GM12878 (cell line): ENCODE measurements around the gene VCX. TPM values are rescaled to one million over a fixed set of nuclear protein-coding genes. Genes with fewer than 3 reads are reported as not detected.

Source experiments
- ATAC-seq: fragments of 200-7000 bp; cut with Tn5 transposase; 3 replicates; pipeline ENCODE4 v1.9.1; 2020; ENCODE audit warnings: mild to moderate bottlenecking, moderate library complexity
- BruUV-seq: library from RNA; stranded (reverse); fragments of 400-500 nt; replicated peaks from 2 replicates; lab custom pipeline; 2021; lab: Mats Ljungman, UMichigan
- CTCF ChIA-PET: fragments of 300-600 bp; sonication (Branson Sonifier 250); formaldehyde crosslinking; extraction: SDS; loops from one replicate; lab custom pipeline; 2021; ENCODE audit warnings: inconsistent platforms; lab: Yijun Ruan, JAX
- POLR2A ChIA-PET: fragments of 350-600 bp; formaldehyde crosslinking; extraction: SDS; loops from one replicate; lab custom pipeline; 2021; ENCODE audit warnings: inconsistent platforms; lab: Charles Lee
- RAD21 ChIA-PET: fragments of 300-600 bp; sonication (Branson Sonifier 250); formaldehyde crosslinking; loops from one replicate; lab custom pipeline; 2023; ENCODE audit warnings: antibody characterized with exemption; ENCODE audit not compliant: unreplicated experiment; lab: Charles Lee
- SMC1A ChIA-PET: fragments of 300-600 bp; sonication (Branson Sonifier 250); formaldehyde crosslinking; loops from one replicate; lab custom pipeline; 2023; ENCODE audit not compliant: unreplicated experiment, uncharacterized antibody; lab: Charles Lee
- DNase-seq: peaks from one replicate; pipeline ENCODE4 v3.0.0-alpha.2; 2011; ENCODE audit warnings: low read depth, low spot score
- FAIRE-seq: peaks from 3 replicates; lab custom pipeline; 2011; peaks lifted over from hg19 to GRCh38; lab: Jason Lieb, UNC
- H2AFZ ChIP-seq: 2 replicates; pipeline ENCODE4 v1.6.0; 2011; ENCODE audit warnings: low read depth, low read length, control low read depth; ENCODE audit not compliant: control insufficient read depth
- H3K27ac ChIP-seq: 2 replicates; pipeline ENCODE4 v1.5.1; 2011; ENCODE audit warnings: control low read depth; ENCODE audit not compliant: control insufficient read depth, insufficient read depth
- H3K27me3 ChIP-seq, 2 experiments: replicated peaks in 1 of 2; 2 replicates each; pipeline versions ENCODE4 v1.6.0 to v1.6.1; 2011; ENCODE audit warnings: low read length in 1 of 2; ENCODE audit not compliant: control insufficient read depth in 2 of 2, insufficient read depth in 2 of 2
- H3K36me3 ChIP-seq, 2 experiments: 2 replicates each; pipeline ENCODE4 v1.5.1; 2011; ENCODE audit warnings: low read length in 1 of 2; ENCODE audit not compliant: control insufficient read depth in 2 of 2, insufficient read depth in 2 of 2
- H3K4me1 ChIP-seq: 2 replicates; pipeline ENCODE4 v1.6.1; 2011; ENCODE audit warnings: mild to moderate bottlenecking, low read length, moderate library complexity, mixed read lengths; ENCODE audit not compliant: control insufficient read depth, insufficient read depth
- H3K4me2 ChIP-seq: 2 replicates; pipeline ENCODE4 v1.6.0; 2011; ENCODE audit warnings: control low read depth; ENCODE audit not compliant: control insufficient read depth, insufficient read depth
- H3K4me3 ChIP-seq: fragments of 200-600 bp; sonication (generic); 2 replicates; pipeline ENCODE4 v1.5.1; 2016
- H3K79me2 ChIP-seq: 2 replicates; pipeline ENCODE4 v1.6.0; 2011; ENCODE audit warnings: low read length; ENCODE audit not compliant: control insufficient read depth, insufficient read depth
- H3K9ac ChIP-seq: 2 replicates; pipeline ENCODE4 v1.8.0; 2011; ENCODE audit warnings: low read length, control low read depth, mixed read lengths; ENCODE audit not compliant: control insufficient read depth, insufficient read depth
- H3K9me3 ChIP-seq: replicated peaks from 3 replicates; pipeline ENCODE4 v1.5.1; 2011; ENCODE audit warnings: mild to moderate bottlenecking, low read length; ENCODE audit not compliant: control insufficient read depth, insufficient read depth
- H4K20me1 ChIP-seq: 2 replicates; pipeline ENCODE4 v1.6.0; 2011; ENCODE audit not compliant: control insufficient read depth, insufficient read depth
- CTCF ChIP-seq, 3 experiments: IDR thresholded peaks in 2 of 3; conservative IDR thresholded peaks in 1 of 3; 2 replicates each; pipeline ENCODE4 v1.5.1; 2011; ENCODE audit warnings: low read depth in 3 of 3, low read length in 3 of 3, mild to moderate bottlenecking in 3 of 3, control low read depth in 2 of 3, moderate library complexity in 2 of 3, inconsistent platforms in 1 of 3, mixed read lengths in 1 of 3; ENCODE audit not compliant: control insufficient read depth in 2 of 3, insufficient read depth in 1 of 3; ENCODE audit errors: extremely low read depth in 1 of 3
- RAD21 ChIP-seq: IDR thresholded peaks from 2 replicates; pipeline ENCODE4 v1.6.1; 2011; ENCODE audit warnings: mild to moderate bottlenecking, low read depth, low read length, moderate library complexity; ENCODE audit not compliant: insufficient read depth
- WGBS: methylation state at CpG from one replicate; pipeline ENCODE4 v1.1.6; 2016; ENCODE audit warnings: low lambda C conversion rate; ENCODE audit not compliant: insufficient replicate concordance, insufficient coverage; ENCODE audit errors: missing lambda C conversion rate; 5-methylcytosine and 5-hydroxymethylcytosine counted together
- in situ Hi-C: fragments of 300-500 bp; cut with MboI; formaldehyde crosslinking; loops from 9 replicates; pipeline ENCODE4 v1.14.3; 2018; ENCODE audit warnings: mixed read lengths
- intact Hi-C: fragments of 100-400 bp; cut with micrococcal nuclease; formaldehyde crosslinking; loops from one replicate; pipeline ENCODE4 v1.14.2; 2022; ENCODE audit not compliant: unreplicated experiment
- polyA plus RNA-seq, 11 experiments: library from polyadenylated mRNA; depleted of rRNA in 4 of 11; unstranded in 6 of 11; stranded (reverse) in 5 of 11; fragments of >200 nt; fragmentation: Nextera tagmentation in 4 of 11; fragmentation: Illumina TruSeq in 1 of 11; extraction: Ambion mirVana in 4 of 11; extraction: Trizol in 1 of 11; gene quantifications; 1 replicate in 1 of 11; 2 replicates in 10 of 11; pipeline versions ENCODE4 v1.2.1 to v1.2.3, GENCODE V29; 2011 to 2016; ENCODE audit warnings: inconsistent platforms in 2 of 11, missing spikeins in 2 of 11, low read depth in 1 of 11
- total RNA-seq, 4 experiments: library from RNA; depleted of rRNA in 3 of 4; stranded (reverse); fragments of >200 nt in 3 of 4; fragmentation: Illumina TruSeq in 1 of 4; extraction: Trizol in 1 of 4; gene quantifications; 2 replicates each; pipeline versions ENCODE4 v1.2.1 to v1.2.3, GENCODE V29; 2013 to 2021
- TF ChIP-seq, protein P1 (sequence below): IDR thresholded peaks from 2 replicates; pipeline ENCODE4 v1.6.1; 2011; ENCODE audit warnings: borderline replicate concordance, low read depth, mild to moderate bottlenecking, moderate library complexity, low read length; ENCODE audit not compliant: insufficient read depth, poor library complexity, severe bottlenecking

VCX gene
- total and polyA plus RNA-seq, 10 of the 15 experiments (the other 5 are each of a cell fraction or from before 2014, with no cell fraction given) = 0.10 to 0.23 (median 0.18) TPM; not detected in 7

- Histone ChIP-seq H3K36me3 (no peaks in the 10 kb centered on the region), H4K20me1 (no peaks in the 10 kb centered on the region), H3K4me1 (no peaks in the 10 kb centered on the region), H3K27me3 (no peaks in the 10 kb centered on the region; a peak in 1 of 4 replicates), H3K4me2 (no peak overlapping the region), H2AFZ (no peak overlapping the region), H3K79me2 (no peaks in the 10 kb centered on the region), H3K4me3 (no peak overlapping the region), H3K9me3 (no peaks in the 10 kb centered on the region), H3K27ac (no peak overlapping the region), H3K9ac (no peak overlapping the region)
- in situ Hi-C loops = no loop called here
- ChIA-PET CTCF (interaction anchor here (1.0 kb wide), 1 partner anchor 244 kb away, joined by 3 read pairs; no protein-coding TSS in a partner anchor), SMC1A (no interaction called here), RAD21 (no interaction called here), POLR2A (no interaction called here)
- ATAC-seq (peak; percentile 50; the same call in 2 of the 3 replicates), FAIRE-seq (peak; percentile 23), DNase-seq (no peak)
- WGBS = 23% methylated on average over 2 of the region's 2 CpGs
- intact Hi-C loops = no loop called here
- TF ChIP-seq, protein P1, sequence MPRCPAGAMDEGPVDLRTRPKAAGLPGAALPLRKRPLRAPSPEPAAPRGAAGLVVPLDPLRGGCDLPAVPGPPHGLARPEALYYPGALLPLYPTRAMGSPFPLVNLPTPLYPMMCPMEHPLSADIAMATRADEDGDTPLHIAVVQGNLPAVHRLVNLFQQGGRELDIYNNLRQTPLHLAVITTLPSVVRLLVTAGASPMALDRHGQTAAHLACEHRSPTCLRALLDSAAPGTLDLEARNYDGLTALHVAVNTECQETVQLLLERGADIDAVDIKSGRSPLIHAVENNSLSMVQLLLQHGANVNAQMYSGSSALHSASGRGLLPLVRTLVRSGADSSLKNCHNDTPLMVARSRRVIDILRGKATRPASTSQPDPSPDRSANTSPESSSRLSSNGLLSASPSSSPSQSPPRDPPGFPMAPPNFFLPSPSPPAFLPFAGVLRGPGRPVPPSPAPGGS = no peak
- TF ChIP-seq CTCF (IDR thresholded peaks at IDR 0.05 in 2 of 3, conservative IDR thresholded peaks at IDR 0.05 in 1 of 3; ENCODE audit: control insufficient read depth in 2 of 3, extremely low read depth in 1 of 3, insufficient read depth in 1 of 3, low read depth in 3 of 3, low read length in 3 of 3) = peak; percentile 20 to 34 (median 23); a peak in 3 of 6 replicates
- TF ChIP-seq RAD21 = peak; percentile 32
- BruUV-seq = no TSS peak
These were observed 14.4 kb upstream of the VCX start for GRCh38 chrX:7828594-7828993.
